GM23338 (cell line): ENCODE results near the gene APBA1. TPM values are rescaled to one million over a fixed set of nuclear protein-coding genes. Genes with fewer than 3 reads are reported as not detected.

Experiments used
- CTCF ChIP-seq, 2 experiments: fragments of 200-600 bp in 1 of 2; sonication (generic) in 1 of 2; conservative IDR thresholded peaks; 2 replicates each; pipeline versions ENCODE4 v1.5.1 to v1.6.1; 2016 to 2017; ENCODE audit warnings: antibody characterized with exemption in 2 of 2, low read depth in 2 of 2, mild to moderate bottlenecking in 2 of 2, moderate library complexity in 1 of 2
- EZH2phosphoT487 ChIP-seq: fragments of 200-600 bp; sonication (generic); IDR thresholded peaks from one replicate; pipeline ENCODE4 v1.8.1; 2018; ENCODE audit warnings: antibody characterized with exemption; ENCODE audit not compliant: unreplicated experiment
- JUNB ChIP-seq: IDR thresholded peaks from one replicate; pipeline ENCODE4 v1.6.1; 2016; ENCODE audit warnings: antibody characterized with exemption; ENCODE audit not compliant: unreplicated experiment
- POLR2AphosphoS5 ChIP-seq: IDR thresholded peaks from 2 replicates; pipeline ENCODE4 v1.6.1; 2016; ENCODE audit warnings: antibody characterized with exemption, low read depth
- REST ChIP-seq: IDR thresholded peaks from one replicate; pipeline ENCODE4 v1.6.1; 2018; ENCODE audit warnings: antibody characterized with exemption; ENCODE audit not compliant: unreplicated experiment
- ZNF462 ChIP-seq: fragments of 250-450 bp; sonication (Bioruptor Pico); IDR thresholded peaks from 2 replicates; pipeline ENCODE4 v1.5.0; 2020; ENCODE audit warnings: mild to moderate bottlenecking, moderate library complexity
- polyA plus RNA-seq: library from polyadenylated mRNA; unstranded; fragments of >200 nt; fragmentation: Nextera tagmentation; extraction: Ambion mirVana; gene quantifications from 2 replicates; pipeline ENCODE4 v1.2.1, GENCODE V29; 2016
- total RNA-seq: library from RNA; depleted of rRNA; stranded (reverse); fragments of >200 nt; shearing (Covaris generic); gene quantifications from 2 replicates; pipeline ENCODE4 v1.2.3, GENCODE V29; 2014

The APBA1 gene
- total and polyA plus RNA-seq, 2 experiments from 2014 or later, result 0.26 to 1.0 TPM

GRCh38 chr9:69589156-69589555 is 83.0 kb downstream of the APBA1 start (continued):
- TF ChIP-seq ZNF462 (CRISPR knock-in tag) (no peak), POLR2AphosphoS5 (no peak), CTCF (conservative IDR thresholded peaks at IDR 0.05; ENCODE audit: low read depth in 2 of 2) (no peak), REST (no peak), EZH2phosphoT487 (no peak), JUNB (no peak)
